ENCODE data around the gene CDYL.

CDYL gene

DNA sequence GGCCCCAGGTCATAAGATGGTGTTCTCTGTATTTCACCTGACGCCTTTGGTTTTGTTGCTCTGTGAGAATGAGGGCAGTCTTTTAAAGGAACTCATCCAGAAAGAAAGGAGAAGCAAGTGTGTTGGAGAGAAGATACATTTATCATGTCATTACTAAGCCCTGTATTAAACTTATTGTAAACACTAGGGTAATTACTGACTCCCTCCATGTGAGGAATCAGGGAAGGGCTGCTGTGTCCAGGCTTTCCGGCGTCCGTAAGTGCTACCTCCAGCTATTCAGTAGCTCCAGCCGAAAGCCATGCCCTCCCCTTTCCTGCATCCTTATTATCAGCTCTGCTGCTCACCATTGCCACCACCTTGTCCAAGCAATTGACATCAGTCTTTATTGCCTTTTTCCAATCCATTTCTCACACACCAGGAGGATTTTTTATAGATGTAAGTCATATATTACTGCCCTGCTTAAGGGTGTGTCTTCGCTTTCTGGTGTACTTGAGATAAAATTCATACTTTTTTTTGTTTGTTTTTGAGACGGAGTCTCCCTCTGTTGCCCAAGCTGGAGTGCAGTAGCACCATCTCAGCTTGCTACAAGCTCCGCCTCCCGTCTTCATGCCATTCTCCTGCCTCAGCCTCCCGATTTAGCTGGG, 133.0 kb downstream of the CDYL start:
- DNase-seq (ENCODE audit: low spot score), result no peak

GRCh38 chr6:4910037-4910760, 134.0 kb downstream of the CDYL start:
- no peak for DNase-seq (ENCODE audit: low spot score)

DNA sequence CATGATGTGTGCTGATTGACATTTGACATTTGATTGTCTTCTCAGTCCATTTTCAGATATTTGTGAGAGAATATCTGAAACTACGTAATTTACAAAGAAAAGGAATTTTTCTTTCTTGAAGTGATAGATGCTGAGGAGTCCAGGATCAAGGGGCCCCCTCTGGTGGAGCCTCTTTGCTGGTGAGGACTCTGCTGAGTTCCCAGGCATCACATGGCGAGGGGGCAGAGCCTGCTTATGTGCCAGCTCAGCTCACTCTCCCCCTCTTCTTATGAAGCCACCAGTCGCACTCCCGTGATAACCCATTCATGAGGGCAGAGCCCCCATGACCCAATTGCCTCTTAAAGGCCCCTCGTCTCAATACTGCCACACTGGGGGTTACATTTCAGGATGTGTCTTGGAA, 136.4 kb downstream of the CDYL start:
- no peak for DNase-seq (ENCODE audit: low spot score)

DNA sequence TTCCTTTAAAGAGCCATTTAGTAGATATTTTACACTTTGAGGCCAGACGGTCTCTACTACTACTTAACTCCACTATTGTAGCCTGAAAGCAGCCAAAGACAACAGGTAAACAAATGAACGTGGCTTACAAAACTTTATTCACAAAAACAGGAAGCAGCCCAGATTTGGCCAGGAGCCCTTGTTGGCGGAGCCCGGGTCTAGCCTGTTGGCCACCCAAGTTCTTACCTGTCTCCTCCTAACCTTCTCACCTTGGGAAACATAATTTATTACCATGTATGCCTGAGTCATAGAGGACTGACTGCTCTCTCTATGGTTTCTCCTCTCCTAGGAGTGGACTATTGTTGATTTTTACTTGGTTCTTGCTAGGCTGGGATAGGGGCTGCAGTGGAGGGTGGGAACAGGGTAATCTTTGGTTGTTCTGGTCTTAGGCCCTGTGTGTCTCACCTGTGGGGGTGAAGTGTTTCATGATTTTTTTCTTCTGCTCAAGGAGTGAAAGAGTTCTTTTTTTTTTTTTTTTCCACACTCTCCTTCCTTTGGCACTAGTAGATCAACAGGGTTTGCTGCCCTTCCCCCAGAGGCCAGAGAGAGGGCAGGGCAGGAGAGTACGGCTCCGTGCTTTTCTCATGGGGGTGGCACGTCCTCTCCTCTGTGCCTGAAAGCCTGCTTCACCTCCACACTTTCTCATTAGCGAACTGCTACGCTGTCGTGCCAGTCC, 137.7 kb downstream of the CDYL start:
- DNase-seq (ENCODE audit: low spot score), result no peak

- DNase-seq (ENCODE audit: low spot score), result no peak
These were observed 138.4 kb downstream of the CDYL start for GRCh38 chr6:4914420-4915159.

- no peak for DNase-seq (ENCODE audit: low spot score)
These were observed 140.9 kb downstream of the CDYL start for GRCh38 chr6:4916954-4917561.

- no peak for DNase-seq (ENCODE audit: low spot score)
These were observed 144.8 kb downstream of the CDYL start for GRCh38 chr6:4920914-4921410.

DNA sequence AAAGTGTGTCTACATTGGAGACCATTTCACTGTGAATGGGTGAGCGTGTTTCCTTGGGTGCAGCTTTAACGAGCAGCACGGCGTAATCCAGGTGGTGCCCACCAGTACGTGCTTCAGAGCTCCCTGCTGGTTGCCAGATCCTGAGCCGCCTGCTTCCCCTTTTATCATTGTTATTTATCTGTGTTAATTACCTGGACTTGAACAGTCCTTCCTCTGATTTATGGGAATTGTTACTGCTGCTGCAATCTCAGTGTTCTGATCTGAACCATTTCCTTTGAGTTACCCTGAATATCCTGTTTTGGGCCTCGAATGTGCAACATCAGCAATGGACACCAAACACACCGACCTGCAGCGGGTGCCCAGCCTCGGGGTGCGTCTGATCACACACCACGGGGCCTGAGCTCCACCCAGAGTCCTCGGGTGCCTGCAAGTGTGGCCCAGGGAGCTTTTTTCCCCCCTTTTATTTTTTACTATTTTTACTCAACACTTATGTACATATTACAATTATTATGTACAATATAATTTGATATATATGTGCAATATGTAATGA, 146.4 kb downstream of the CDYL start:
- DNase-seq (ENCODE audit: low spot score), result no peak

DNA sequence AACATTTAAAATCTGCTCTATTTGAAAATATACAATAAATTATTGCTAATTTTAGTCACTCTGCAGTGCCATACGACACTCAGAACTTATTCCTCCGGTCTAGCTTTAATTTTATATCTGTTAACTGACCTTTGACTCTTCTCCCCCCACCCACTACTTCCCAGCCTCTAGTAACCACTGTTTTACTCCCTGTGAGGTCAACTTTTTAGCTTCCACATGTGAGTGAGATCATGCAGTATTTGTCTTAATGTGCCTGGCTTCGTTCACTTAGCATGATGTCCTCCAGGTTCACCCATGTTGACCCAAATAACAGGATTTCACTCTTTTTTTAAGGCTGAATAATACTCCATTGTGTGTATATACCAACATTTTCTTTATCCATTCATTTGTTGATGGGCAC, 146.9 kb downstream of the CDYL start:
- DNase-seq (ENCODE audit: low spot score), result no peak

- no peak for DNase-seq (ENCODE audit: low spot score)
These were observed 148.6 kb downstream of the CDYL start for GRCh38 chr6:4924661-4925271.

GRCh38 chr6:4925580-4925979, 149.4 kb downstream of the CDYL start:
- DNase-seq (ENCODE audit: low spot score), result no peak

GRCh38 chr6:4928426-4928825, 152.2 kb downstream of the CDYL start:
- DNase-seq (ENCODE audit: low spot score), result no peak

DNA sequence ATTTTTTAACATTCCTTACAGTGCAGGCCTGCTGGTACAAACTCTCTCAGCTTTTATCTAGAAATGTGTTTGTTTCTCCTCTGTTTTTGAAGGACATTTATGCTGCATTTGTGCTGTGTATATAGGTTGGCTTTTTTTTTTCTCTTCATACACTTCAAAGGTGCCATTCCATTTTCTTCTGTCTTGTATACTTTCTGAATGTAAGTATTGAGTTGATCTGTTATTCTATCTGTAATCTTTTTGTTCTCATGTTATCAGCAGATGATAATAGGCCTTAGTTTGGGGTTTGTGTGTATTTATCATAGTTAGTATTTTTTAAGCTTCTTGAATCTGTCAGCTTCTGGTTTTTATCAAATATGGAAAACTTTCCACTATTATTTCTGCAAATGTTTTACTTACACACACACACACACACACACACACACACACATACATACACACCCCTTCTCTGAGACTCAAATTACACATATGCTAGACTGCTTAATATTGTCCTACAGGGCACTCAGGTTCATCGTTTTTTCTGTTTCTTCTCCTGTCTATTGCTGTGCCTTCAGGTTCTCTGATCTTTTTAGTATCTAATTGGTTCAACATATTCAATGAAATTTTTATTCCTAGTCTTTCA, 153.0 kb downstream of the CDYL start:
- DNase-seq (ENCODE audit: low spot score), result no peak

- no peak for DNase-seq (ENCODE audit: low spot score)
These were observed 154.0 kb downstream of the CDYL start for GRCh38 chr6:4930025-4930691.

DNA sequence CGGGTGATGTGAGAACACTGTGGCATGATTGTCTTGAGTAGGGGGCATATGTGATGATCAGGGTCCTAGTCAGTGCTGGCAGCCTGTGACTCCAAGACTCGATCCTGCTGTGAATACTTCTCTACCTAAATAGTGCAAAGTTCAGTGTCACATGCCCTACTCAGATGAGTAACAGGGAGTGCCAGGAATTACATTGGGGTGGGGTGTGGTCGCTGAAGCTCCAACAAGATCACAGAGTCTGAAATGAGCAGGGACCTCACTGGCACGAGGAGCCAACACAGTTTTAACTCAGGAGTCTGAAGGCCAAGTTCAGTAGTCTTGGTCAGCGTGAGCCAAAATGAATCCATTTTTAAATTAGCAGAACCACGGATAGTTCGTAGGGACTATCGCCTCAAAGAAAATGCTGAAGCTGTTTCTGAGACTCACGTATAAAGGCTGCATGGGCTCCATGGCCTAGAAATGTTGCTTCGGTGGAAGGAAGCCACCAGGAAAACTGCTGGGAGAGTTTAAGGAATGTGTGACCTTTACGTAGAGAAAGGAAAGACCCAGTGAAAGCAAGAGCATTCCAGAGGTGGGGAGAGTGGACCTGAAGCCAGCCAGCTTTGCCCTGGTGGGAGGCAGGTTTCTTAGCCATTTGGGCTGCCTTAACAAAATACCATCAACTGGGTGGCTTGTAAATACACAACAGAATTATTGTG, 155.5 kb downstream of the CDYL start:
- no peak for DNase-seq (ENCODE audit: low spot score)

DNA sequence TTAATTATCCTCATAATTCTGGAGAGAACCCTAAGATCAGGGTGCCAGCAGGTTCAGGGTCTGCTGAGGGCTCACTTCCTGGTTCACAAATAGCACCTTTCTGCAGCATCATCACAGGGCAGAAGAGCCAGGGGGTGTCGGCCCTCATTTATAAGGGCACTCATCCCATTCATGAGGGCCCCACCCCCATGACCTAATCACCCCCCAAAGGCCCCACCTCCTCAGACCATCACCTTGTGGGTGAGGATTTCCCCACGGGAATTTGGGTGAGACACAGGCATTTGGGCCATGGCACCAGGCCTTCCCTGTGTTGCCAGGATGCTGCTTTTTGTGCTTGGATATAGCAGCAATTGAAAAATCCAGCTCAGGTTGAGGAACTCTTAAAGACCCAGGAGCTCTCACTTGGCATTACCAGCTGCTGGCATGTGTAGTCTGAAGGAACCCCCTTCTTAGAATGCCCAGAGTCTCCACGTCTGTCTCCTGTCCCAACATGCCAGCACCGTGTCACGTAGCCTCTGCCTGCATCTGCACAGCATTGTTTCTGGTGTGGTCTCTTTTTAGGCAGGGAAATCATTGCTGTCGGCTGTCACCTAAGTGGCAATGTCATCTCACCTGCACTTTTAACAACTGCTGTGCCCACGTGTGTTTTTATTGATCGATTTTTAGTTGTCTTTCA, 156.2 kb downstream of the CDYL start:
- DNase-seq (ENCODE audit: low spot score), result no peak

DNA sequence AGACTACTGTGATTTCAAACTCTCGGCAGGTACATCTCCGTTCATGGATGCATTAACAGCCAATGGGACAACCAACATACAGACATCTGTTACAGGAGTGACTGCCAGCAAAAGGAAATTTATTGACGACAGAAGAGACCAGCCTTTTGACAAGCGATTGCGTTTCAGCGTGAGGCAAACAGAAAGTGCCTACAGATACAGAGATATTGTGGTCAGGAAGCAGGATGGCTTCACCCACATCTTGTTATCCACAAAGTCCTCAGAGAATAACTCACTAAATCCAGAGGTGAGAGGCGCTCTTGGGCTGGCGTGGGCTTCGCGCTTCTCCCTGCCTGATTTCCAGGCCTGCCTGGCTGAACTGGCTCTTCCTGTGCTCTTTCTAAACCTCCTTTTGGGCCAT, 159.3 kb downstream of the CDYL start:
- no peak for DNase-seq (ENCODE audit: low spot score)

GRCh38 chr6:4935975-4936680, 159.9 kb downstream of the CDYL start:
- no peak for DNase-seq (ENCODE audit: low spot score)
